ENCODE results near the gene C19orf85.

DNA sequence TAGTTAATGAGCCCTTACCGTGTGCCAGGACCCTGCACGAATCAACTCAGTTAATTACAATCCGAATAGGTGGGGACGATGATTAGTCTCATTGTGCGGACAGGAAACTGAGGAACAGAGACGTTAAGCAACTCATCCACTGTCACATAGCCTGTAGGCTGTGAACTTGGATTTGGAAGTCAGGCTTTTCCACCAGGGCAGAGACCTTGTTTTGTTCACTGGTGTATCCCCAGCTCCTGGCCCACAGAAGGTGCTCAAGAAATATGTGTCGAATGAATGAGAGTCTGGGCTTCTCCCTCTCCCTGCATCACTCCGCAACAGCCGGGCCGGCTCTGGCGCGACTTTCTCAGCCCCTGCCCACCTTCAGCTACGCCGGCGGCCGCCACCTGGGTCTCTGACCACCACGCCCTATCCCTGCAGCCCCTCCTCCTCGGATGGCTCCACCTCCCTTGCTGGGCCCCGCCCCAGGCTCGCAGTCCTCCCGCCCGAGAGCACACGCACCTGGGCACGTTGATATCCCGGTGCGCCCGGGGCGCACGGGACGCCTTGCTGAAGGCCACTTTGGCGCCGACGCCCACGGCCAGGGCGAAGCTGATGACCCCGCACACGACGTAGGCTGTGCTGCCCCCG is 22.7 kb downstream of the C19orf85 start:
- TF ChIP-seq CTCF (IDR thresholded peaks at IDR 0.05) (no peak), ZFX (IDR thresholded peaks at IDR 0.05; ENCODE audit: borderline replicate concordance) (no peak)
